Islet of Langerhans (tissue), 1 donor: ENCODE data around the gene PSAPL1.

Experiments used
- FAIRE-seq: peaks from one replicate; lab custom pipeline; 2011; peaks lifted over from hg19 to GRCh38; lab: Jason Lieb, UNC

Gene PSAPL1

DNA sequence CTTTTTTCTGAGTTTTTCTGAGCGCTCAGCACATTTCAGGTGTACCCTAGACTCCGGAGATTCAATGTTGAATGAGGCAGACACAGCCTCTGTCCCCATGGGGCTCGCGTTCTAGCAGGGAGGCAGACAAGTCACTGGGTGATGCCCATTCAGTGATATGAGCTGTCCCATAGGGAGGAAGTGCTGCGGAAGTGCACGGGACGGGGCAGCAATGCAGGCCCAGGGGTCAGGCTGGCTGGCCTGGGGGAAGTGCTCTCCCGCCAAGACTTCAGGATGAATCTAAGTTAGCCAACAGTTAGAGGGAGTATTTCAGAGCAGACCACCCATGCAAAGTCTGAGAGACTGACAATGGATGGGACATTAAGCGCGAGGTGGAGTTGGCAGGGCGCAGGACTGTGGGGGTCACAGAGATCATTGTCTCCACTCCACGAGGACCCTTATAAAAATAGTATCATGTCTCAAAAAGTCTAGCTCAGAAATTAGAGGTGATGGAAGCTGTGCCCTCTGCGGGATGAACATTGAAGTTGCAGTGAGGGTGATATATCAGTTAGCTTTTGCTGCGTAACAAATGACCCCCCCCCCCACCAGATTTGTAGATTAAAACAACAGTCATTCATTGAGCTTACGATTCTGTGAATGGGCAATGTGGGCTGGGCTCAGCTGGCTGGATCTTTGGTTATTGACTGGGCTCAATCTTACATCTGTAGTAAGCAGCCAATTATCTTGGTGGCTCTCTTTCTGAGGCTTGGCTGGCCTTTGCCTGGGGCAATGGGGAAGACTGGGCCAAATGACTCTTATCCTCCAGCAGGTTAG lies 16.4 kb downstream of the PSAPL1 start:
- FAIRE-seq = no peak

DNA sequence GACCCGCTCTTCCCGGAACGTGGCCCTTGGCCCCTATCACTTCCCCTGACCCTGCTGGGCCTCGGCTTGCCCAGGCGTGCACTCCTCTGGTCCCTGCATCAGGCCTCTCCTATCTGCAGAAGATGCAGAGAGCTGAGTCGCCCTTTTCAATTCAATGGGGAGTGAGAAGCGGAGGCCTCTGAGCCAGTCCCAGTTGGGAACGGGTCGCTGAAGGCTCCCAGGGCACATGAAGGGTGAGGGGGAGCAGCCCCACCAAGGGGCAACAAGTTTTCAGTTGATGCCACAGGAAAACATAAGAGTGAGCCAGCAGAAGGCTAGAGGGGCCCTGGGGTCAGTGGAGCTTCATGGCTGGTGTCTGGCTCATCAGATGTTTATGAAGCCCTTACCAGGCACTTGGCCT lies 17.1 kb downstream of the PSAPL1 start:
- no peak for FAIRE-seq

DNA sequence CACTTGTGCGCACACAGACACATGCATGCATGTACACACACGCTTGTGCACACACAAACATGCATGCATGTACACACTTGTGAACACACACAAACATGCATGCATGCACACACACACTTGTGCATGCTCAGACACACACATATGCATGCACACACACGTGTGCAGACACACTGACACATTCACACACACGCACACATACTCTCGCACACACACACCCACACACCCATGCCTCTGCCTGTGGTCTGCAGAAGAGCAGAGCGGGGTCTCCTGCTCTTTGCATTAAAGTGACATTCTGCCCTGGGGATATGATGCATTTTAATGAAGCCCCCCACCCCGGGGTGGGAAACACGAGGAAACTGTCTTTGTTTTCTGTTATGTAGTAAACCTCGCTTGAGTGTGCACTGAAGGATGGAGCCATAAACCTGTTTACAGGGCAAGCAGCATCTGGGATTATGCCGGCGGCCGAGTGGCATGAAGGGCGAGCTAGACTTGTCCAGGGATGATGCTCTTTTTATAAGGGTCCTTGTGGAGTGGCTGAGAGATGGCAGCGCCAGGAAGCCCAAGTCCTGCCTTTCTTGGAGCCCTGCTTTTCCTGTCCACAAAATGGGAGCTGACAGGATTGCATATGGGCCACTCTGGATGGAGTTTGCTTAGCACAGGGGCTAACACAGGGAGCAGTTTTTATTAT lies 17.8 kb downstream of the PSAPL1 start:
- FAIRE-seq = no peak

DNA sequence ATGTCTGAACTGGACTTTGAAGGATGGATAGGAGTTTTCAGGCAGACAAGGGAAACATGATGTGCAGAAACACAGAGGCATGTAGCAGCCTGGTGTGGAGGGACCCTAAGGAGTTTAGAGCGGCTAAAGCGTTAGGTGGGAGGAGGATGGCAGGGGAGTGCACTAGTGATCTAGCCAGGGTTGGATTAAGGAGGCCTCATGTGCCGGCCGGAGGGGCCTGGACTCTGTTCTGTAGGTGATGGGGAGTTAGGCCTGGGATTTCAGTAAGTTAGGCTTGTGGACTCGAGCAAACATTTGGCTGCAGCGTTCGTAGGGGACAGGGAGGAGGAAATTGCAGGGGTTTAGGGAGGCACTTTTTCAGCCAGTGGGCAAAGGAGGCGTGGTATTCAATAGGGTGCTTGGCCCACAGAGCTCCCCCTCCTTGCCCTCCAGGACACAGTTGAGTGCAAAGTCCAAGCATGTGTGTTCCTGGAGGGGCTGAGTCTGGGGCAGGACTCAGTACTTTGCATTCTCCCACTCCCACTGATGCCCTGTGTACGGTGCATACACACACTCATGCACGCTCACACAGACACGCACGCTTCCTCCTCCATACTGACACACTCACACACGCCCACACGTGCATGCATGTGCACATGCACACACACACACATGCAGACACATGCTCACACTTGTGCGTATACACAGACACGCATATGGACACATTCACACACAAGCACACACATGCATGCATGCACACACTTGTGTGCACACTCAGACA lies 18.6 kb downstream of the PSAPL1 start:
- no peak for FAIRE-seq

DNA sequence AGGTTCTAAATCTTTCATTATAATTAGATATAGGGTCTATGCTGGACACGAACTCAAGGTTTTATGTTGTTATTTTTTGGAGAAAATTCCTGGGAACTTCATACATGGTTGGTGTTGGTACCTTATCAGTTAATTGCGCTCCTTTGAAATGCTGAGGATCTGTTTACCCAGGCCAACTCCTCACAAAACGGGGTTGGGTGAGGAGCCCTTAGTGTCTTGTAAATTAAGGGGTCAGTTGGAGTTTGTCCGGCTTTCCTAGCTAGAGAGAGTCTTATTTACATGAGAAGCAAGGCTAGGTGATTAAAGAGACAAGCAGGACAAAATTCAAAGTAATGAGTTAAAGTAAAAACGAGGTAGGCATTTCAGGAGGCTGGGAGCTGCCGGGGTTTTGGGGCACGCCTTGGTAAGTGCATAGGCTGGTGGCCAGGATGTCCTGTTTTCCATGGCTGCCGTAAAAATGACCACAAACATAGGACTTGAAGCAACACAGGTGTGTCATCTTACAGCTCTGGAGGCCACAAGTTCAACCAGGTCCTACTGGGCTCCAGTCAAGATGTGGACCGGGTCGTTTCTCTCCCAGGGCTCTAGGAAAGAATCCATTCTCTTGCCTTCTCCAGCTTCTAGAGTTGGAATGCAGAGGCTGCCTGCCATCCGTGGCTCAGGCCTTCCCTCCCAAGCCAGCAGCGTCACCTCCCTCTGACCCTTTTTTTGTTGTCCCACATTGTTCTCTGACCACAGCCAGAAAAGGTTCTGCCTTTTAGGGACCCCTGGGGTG lies 19.8 kb downstream of the PSAPL1 start:
- FAIRE-seq = no peak

DNA sequence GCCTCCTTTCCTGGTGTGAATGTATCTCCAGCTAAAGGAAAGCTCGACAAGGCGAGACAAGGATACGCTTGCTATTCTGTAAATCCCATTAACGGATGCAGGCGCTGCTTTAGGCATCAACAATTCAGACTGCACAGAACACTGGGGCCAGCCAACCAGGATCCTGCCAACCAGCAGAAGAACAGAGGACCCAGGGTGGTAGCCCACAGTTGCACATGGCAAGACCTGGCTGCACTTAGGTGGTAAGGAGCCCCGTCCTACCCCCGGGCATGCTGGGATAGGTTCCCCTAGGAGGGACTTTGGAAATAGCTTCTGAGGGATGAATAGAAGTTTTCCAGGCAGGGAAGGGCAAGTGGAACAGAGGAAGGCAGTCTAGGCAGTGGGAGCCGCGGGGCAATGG lies 20.7 kb downstream of the PSAPL1 start:
- no peak for FAIRE-seq

DNA sequence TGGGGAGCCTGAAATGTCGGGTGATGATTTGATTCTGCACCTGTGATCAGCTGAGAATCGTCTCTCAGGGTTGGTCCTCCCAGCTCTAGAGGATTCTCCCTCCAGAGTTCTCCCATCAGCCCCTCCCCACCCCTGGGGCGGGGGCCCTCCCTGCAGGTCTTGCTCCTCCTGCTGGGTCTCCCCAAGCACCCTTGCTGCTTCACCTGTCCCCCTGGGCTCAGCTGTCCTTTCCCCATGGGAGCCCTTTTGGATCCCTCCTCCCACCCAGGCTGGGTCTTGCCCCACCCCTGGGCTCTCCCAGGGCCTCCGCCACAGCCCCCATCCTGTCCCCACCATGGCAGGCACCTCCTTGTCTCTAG lies 22.2 kb downstream of the PSAPL1 start:
- no peak for FAIRE-seq

DNA sequence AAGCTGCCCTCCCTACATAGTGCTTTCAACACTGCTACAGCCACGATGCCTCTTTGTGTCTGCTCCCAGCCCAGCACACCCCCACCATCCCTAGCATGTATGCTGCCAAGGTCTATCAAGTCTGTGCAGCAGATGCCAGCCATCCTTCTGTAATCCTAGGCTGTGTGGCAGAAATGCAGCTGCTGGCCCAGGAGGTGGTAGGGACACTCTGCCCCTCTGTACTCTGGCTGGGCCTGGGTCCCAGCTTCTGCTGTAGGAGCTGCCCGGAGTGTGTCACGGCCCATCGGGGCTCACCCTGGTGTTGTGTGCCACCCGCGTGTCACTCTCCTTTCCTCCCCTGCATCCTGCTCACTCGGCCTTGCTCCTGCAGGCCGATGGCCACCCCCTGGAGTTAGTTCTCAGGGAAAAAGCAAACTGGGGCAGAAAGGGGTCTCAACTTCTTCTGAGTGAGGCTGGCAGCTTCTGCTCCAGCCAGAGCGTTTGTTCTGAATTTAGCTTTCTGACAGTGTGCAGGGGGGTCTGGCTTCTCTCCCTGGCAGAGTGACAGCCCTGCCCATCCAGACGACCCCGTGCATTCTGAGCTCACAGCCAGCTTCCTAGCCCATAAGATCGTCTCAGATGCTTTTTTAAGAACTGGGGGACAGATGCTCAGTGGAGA lies 22.7 kb downstream of the PSAPL1 start:
- no peak for FAIRE-seq

DNA sequence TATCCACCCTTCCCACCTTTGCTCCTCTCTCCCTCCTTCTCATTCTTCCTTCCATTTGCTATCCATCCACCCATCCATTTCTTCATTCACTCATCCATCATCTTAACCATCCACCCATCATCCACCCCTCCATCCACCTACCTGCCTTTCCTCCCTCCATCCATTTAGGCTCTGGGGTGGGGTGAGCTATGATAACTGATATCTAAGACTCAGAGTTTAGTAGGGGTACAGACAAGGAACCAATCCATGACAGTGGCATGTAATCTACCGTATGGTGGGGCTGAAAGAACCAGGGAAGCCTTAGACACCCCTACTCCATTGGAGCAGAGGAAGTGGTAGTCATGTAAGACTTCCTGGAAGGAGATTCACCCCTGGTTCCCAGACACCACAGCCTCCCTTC lies 23.2 kb downstream of the PSAPL1 start:
- no peak for FAIRE-seq

DNA sequence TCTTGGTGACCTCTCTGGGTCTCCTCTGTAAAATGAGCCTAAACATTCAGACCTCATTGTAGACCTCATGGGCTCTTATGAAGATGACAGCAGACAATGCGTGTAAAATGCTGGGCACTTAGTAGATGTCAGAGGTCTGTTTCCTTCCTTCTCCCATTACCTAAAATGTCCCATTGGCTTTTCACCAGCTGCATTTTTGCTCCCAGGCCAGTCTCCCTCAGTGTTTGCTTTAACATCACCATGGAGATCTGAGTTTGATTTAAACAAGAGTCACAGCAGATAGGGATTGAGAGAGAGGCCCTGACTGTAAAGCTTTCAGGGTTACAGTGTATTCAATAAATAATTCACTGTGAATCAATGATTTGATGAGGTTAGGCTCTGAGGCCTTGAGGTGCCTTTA lies 24.3 kb downstream of the PSAPL1 start:
- no peak for FAIRE-seq

DNA sequence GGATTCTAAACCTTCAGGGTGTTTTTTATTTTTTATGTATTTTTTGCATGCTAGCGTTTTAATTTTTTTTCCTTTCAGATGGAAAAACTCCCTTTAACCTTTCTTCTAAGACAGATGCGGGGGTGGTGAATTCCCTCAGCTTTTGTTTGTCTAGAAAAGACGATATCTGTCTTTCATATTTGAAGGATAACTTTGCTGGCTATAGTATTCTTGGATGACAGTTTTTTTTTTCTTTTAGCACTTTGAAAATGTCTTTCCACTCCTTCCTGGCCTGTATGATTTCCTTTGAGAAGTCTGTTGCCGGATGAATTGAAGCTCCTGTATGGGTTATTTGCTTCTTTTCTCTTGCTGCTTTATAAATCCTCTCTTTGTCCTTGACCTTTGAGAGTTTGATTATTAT lies 26.6 kb downstream of the PSAPL1 start:
- no peak for FAIRE-seq

DNA sequence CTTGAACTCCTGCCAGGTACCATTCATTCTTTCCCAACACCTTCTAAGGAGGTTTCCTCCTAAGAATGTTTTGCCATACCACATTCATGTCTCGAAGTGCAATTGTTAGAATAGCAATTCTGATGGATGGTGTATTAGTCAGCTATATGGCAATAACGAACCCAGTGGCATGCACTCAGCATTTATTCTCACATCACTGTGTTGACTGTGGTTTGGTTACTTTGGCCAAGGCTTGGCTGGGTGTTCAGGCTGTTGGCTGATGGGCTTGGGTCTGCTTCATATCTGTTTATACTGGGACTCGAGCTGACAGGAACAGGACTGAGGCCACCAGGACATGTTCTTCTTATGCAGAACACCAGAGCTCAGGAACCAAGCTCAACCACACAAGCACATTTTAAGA lies 31.7 kb downstream of the PSAPL1 start:
- no peak for FAIRE-seq

DNA sequence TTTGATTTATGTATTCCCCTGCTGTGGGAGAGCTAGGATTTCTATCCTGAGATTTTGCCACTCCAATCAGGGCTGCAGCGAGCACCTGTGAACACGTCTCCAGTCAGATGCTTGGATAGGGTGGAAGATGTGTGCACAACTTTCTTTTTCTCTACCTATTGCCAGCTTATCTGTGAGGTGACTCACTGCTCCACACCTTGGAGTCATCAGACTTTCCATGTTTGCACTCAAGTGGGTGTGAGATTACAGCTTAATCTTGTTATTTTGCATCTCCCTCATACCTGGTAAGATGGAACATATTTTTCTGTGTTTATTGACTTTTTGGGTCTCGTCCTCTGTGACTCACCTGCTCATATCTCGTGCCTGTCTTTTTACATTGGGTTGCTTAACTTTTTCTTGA lies 32.2 kb downstream of the PSAPL1 start:
- no peak for FAIRE-seq

DNA sequence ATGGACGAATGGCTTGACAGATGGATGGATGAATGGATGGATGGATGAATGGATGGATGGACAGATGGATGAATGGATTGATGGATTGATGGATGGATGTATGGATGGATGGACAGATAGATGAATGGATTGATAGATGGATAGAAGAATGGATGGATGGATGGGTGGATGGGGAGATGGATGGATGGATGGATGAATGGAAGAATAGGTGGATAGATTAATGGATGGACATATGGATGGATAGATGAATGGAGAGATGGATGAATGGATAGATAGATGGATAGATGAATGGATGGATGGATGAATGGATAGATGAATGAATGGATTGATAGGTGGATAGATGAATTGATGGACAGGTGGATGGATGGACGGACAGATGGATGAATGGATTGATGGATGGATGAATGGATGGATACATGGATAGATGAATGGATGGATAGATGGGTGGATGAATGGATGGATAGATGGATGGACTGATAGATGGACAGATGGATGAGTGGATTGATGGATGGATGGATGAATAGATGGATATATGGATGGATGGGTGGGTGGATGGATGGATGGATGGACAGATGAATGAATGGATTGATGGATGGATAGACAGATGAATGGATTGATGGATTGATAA lies 33.9 kb downstream of the PSAPL1 start:
- no peak for FAIRE-seq

DNA sequence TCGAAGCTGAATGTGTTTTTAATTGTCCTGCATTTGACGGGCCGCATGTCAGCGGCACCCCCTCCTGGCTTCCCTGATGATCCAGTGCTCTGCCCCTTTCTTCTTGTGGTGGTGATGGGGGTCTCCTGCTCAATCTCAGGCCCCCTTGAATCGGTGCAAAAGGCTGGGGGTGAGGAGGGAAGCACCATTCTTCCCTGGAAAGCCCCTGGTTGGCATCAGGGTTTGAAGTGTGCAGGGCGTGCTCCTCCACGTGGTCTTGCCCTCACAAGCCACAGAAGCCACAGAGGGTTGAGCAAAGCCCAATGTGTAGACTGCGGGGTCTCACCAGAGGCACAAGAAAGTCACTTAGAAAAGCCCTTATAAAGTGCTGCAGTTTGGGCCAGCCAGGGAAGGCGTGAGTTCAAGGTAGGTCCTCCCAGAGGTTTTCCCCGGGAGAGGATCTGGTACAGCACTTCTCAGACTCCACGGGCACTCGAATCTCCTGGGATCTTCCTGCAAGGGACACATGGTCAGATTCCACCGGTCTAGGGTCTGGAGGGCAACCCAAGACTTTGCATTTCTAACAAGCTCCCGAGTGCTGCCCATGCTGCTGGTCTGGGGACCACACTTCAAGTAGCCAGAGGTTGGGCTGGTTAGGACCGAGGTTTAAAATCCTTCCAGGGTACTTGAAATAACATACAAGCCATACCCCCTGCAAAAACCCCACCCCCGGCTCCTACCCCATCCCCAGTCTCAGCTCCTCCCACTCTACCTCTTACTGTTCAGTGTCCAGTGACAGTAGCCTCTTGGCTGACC lies 35.1 kb downstream of the PSAPL1 start:
- no peak for FAIRE-seq

DNA sequence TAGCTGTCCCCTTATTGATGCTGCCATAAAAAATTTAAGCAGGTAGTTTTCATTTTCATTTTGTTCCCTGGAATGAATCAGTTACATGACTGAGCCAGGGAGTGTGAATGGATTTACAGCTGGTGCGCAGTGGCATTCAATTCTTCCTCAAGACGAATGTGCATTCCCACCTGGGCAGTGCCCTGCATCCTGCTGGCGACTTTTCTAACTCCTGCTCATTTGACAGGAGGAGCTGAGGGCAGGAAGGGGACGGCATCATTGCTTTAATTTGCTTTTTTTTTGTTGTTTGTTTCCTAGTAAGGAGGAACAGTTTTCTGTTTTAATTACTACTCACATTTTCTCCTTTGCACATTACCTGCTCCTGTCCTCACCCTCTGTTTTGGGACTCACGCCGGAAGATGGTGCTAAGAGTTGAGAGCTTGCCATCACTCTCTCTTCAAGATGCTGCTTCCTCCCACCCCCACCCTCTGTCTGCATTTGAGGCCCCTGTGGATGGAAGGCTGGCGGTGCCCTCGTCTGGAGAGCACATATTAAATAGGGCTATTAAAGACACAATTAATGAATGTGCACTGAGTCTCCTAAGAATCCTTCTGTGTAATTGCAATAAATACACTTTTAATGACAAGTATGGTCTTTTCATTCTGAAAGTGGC lies 35.8 kb downstream of the PSAPL1 start:
- FAIRE-seq = no peak

DNA sequence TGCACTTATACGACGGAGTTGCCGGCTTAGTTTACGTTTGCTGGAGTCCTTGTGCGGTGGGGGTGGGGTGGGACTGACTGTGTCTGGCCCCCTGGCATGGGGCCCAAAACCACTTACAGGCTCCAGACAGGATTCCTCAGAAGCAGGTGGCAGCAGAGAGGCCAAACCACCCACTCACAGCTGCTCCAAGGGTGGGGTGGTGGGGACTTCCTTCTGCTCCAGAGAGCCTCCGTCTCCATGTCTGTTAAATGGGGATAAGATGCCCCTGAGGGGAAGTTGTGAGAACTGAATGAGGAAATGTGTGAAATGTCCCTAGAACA lies 36.7 kb downstream of the PSAPL1 start:
- no peak for FAIRE-seq

DNA sequence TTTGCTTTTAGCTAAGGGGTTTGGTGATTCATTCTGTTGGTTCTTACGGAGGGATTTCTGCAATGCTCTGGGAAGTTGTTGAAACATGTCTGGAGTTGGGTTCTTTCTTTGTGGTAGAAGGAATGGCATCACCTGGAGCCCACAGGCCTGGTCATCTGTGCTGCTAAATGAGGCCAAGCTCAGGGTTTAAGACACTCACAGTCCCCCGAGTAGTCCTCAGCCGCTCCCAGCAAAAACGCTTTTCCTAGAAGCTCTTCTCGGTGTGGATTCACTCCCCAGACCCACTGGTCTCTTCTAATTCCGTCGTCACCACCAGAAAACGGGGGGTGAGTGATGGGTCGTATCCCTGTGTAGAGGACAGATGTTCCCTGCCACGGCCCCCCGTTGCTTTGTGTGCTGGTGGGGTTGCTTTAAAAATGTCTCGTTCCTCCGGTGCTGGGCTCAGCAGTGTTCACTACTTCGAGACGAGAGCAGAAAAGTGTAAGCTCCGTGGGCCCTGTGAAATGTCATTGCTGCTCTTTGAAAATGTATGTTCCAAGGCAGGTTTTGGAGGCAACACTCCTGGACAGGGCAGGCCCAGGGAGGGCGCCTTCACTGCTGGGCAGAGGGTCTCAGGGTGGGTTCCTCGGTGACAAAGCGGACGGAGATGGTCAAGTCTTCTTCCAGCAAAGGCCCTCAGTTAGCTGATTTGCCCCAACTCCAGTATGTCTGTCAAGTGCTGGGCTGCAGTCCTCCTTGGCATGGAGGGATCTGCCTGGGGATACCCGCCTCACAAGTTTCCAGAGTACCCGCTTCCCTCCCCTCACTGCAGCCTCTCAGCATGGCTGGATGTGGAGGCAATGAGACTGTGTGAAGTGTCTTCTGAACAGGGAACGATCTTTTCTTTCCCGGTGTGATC lies 37.3 kb downstream of the PSAPL1 start:
- no peak for FAIRE-seq

DNA sequence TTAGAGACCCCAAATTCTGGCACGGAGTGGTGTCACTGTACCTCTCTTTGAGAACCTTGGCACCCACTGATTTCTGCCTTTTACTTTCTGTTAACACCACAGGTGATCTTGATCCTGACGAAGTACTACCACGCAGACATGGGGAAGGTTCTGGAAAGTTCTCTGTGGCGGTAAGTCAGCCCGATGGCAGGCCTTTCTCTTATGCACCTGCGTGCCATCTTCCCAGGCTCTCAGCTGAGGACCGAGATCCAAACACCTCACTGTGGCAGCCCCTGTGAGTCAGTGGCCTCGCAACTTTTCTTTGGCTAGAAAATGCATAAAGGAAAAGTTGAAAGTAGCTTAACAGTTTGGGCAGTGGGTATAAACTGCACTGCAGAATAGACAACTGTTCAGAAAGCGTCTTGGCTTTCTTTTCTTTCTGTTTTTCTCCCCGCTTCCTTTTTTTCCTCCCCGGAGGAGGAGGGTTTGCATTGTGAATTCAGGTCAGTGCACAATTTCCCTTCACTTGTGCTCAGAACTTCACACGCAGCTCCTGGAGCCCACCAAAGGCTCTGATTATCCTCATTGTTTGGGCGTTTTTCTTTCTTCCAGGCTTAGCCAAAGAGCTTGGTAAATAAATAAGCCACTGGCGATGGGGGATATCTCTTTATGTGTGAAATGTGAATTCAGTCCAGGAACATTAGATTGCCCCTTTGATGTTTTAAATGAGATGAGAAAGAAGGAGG lies 38.4 kb downstream of the PSAPL1 start:
- no peak for FAIRE-seq
